Panc1 (cell line): ENCODE data around the gene STARD8.

Experiments used
- CTCF ChIP-seq: fragments of 450-650 bp; IDR thresholded peaks from 2 replicates; pipeline ENCODE4 v1.5.1; 2017; ENCODE audit warnings: mild to moderate bottlenecking
- POLR2AphosphoS5 ChIP-seq: IDR thresholded peaks from 2 replicates; pipeline ENCODE4 v1.6.1; 2012; ENCODE audit warnings: mild to moderate bottlenecking, low read depth, low read length, moderate library complexity
- REST ChIP-seq, 2 experiments: IDR thresholded peaks; 2 replicates each; pipeline ENCODE4 v1.6.1; 2011 to 2012; ENCODE audit warnings: low read depth in 2 of 2, control low read depth in 1 of 2, low read length in 1 of 2, mild to moderate bottlenecking in 1 of 2, moderate library complexity in 1 of 2; ENCODE audit not compliant: insufficient read depth in 1 of 2
- TCF7L2 ChIP-seq: IDR thresholded peaks from 2 replicates; pipeline ENCODE4 v1.6.1; 2011; ENCODE audit warnings: mild to moderate bottlenecking, low read depth, low read length, inconsistent platforms

GRCh38 chrX:68631336-68631735, 16.1 kb upstream of the STARD8 start:
- TF ChIP-seq CTCF (no peak), TCF7L2 (no peak), POLR2AphosphoS5 (no peak), REST (IDR thresholded peaks at IDR 0.05; ENCODE audit: insufficient read depth in 1 of 2, low read depth in 2 of 2, low read length in 1 of 2) (no peak)
